ENCODE measurements around the gene RSPH6A.

GRCh38 chr19:45809643-45810159 is 5.4 kb downstream of the RSPH6A start:
- TF ChIP-seq, protein P1, sequence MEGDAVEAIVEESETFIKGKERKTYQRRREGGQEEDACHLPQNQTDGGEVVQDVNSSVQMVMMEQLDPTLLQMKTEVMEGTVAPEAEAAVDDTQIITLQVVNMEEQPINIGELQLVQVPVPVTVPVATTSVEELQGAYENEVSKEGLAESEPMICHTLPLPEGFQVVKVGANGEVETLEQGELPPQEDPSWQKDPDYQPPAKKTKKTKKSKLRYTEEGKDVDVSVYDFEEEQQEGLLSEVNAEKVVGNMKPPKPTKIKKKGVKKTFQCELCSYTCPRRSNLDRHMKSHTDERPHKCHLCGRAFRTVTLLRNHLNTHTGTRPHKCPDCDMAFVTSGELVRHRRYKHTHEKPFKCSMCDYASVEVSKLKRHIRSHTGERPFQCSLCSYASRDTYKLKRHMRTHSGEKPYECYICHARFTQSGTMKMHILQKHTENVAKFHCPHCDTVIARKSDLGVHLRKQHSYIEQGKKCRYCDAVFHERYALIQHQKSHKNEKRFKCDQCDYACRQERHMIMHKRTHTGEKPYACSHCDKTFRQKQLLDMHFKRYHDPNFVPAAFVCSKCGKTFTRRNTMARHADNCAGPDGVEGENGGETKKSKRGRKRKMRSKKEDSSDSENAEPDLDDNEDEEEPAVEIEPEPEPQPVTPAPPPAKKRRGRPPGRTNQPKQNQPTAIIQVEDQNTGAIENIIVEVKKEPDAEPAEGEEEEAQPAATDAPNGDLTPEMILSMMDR (IDR thresholded peaks at IDR 0.05), result no peak
- TF ChIP-seq POLR2A (IDR thresholded peaks at IDR 0.05), result no peak
